IMR-90 (cell line): ENCODE results near the gene GAGE12J.
"Not testable (repeated sequence)": the region's sequence is repeated elsewhere in the genome, so short reads cannot be mapped to it uniquely, and the experiment has no call there.

Experiments used
- BHLHE40 ChIP-seq: fragments of 150-350 bp; IDR thresholded peaks from 2 replicates; pipeline ENCODE4 v1.6.1; 2016; ENCODE audit warnings: mild to moderate bottlenecking, low read depth, low read length
- CEBPB ChIP-seq: IDR thresholded peaks from 2 replicates; pipeline ENCODE4 v1.6.1; 2012; ENCODE audit warnings: low read depth, low read length, improper control_type of control experiment
- CHD1 ChIP-seq: IDR thresholded peaks from 2 replicates; pipeline ENCODE4 v1.6.1; 2012; ENCODE audit warnings: low read depth, low read length, improper control_type of control experiment
- MAFK ChIP-seq: IDR thresholded peaks from 2 replicates; pipeline ENCODE4 v1.6.1; 2012; ENCODE audit warnings: low read depth, low read length, improper control_type of control experiment
- MAZ ChIP-seq: IDR thresholded peaks from 2 replicates; pipeline ENCODE4 v1.6.1; 2012; ENCODE audit warnings: low read depth, mild to moderate bottlenecking, low read length, improper control_type of control experiment, moderate library complexity, borderline replicate concordance
- MXI1 ChIP-seq: IDR thresholded peaks from 2 replicates; pipeline ENCODE4 v1.6.1; 2012; ENCODE audit warnings: low read depth, mild to moderate bottlenecking, low read length, moderate library complexity, borderline replicate concordance
- POLR2A ChIP-seq: IDR thresholded peaks from 2 replicates; pipeline ENCODE4 v1.6.1; 2012; ENCODE audit warnings: mild to moderate bottlenecking, low read depth, low read length
- RCOR1 ChIP-seq: IDR thresholded peaks from 2 replicates; pipeline ENCODE4 v1.6.1; 2012; ENCODE audit warnings: mild to moderate bottlenecking, low read length, improper control_type of control experiment; ENCODE audit not compliant: insufficient replicate concordance
- SMC3 ChIP-seq: fragments of 150-350 bp; IDR thresholded peaks from 2 replicates; pipeline ENCODE4 v1.6.1; 2016; ENCODE audit warnings: low read depth, mild to moderate bottlenecking, antibody characterized with exemption, low read length, moderate library complexity
- TF ChIP-seq, protein P1 (sequence below): conservative IDR thresholded peaks from 2 replicates; pipeline ENCODE4 v1.5.1; 2012; ENCODE audit warnings: mild to moderate bottlenecking, low read depth, low read length, improper control_type of control experiment
- TF ChIP-seq, protein P2 (sequence below): fragments of 150-350 bp; IDR thresholded peaks from 2 replicates; pipeline ENCODE4 v1.6.1; 2017; ENCODE audit warnings: mild to moderate bottlenecking, antibody characterized with exemption, low read length, low read depth
- TF ChIP-seq, protein P3 (sequence below): fragments of 150-350 bp; IDR thresholded peaks from 2 replicates; pipeline ENCODE4 v1.6.1; 2016; ENCODE audit warnings: low read depth, mild to moderate bottlenecking, low read length, moderate library complexity, borderline replicate concordance

DNA sequence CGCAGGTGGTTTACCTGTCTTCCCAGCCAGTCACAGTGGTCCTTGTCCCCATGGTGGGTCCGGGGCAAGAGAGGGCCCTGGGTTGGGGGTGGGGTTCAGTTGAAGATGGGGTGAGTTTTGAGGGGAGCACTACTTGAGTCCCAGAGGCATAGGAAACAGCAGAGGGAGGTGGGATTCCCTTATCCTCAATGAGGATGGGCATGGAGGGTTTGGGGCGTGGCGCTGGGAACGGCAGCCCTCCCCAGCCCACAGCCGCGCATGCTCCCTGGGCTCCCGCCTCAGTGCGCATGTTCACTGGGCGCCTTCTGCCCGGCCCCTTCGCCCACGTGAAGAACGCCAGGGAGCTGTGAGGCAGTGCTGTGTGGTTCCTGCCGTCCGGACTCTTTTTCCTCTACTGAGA, 9.4 kb downstream of the GAGE12J start, which contains the start of gene GAGE13:
- TF ChIP-seq, protein P1, sequence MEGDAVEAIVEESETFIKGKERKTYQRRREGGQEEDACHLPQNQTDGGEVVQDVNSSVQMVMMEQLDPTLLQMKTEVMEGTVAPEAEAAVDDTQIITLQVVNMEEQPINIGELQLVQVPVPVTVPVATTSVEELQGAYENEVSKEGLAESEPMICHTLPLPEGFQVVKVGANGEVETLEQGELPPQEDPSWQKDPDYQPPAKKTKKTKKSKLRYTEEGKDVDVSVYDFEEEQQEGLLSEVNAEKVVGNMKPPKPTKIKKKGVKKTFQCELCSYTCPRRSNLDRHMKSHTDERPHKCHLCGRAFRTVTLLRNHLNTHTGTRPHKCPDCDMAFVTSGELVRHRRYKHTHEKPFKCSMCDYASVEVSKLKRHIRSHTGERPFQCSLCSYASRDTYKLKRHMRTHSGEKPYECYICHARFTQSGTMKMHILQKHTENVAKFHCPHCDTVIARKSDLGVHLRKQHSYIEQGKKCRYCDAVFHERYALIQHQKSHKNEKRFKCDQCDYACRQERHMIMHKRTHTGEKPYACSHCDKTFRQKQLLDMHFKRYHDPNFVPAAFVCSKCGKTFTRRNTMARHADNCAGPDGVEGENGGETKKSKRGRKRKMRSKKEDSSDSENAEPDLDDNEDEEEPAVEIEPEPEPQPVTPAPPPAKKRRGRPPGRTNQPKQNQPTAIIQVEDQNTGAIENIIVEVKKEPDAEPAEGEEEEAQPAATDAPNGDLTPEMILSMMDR: not testable (repeated sequence)
- TF ChIP-seq MAFK, SMC3, MXI1, POLR2A, BHLHE40, RCOR1, MAZ, CHD1, CEBPB: not testable (repeated sequence)
- TF ChIP-seq, protein P2, sequence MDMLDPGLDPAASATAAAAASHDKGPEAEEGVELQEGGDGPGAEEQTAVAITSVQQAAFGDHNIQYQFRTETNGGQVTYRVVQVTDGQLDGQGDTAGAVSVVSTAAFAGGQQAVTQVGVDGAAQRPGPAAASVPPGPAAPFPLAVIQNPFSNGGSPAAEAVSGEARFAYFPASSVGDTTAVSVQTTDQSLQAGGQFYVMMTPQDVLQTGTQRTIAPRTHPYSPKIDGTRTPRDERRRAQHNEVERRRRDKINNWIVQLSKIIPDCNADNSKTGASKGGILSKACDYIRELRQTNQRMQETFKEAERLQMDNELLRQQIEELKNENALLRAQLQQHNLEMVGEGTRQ: not testable (repeated sequence)
- TF ChIP-seq, protein P3, sequence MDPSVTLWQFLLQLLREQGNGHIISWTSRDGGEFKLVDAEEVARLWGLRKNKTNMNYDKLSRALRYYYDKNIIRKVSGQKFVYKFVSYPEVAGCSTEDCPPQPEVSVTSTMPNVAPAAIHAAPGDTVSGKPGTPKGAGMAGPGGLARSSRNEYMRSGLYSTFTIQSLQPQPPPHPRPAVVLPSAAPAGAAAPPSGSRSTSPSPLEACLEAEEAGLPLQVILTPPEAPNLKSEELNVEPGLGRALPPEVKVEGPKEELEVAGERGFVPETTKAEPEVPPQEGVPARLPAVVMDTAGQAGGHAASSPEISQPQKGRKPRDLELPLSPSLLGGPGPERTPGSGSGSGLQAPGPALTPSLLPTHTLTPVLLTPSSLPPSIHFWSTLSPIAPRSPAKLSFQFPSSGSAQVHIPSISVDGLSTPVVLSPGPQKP: not testable (repeated sequence)
